KBM-7 (cell line): Measurements from ENCODE around the gene REPIN1.

Source experiments
- DNase-seq: peaks from one replicate; pipeline ENCODE4 v3.0.0-alpha.2; 2015
- in situ Hi-C: fragments of 300-500 bp; cut with MboI; formaldehyde crosslinking; loops from 2 replicates; pipeline ENCODE4 v1.14.3; 2020; ENCODE audit warnings: low sequenced_read_pairs, low pct_unique_long_range_greater_than_20kb, mixed read lengths

REPIN1 gene

GRCh38 chr7:150401424-150401790 is 32.8 kb downstream of the REPIN1 start:
- in situ Hi-C loops = no loop called here
- no peak for DNase-seq

GRCh38 chr7:150401861-150402631 is 33.4 kb downstream of the REPIN1 start:
- DNase-seq = no peak

GRCh38 chr7:150402671-150403321 is 34.2 kb downstream of the REPIN1 start:
- in situ Hi-C loops = no loop called here
- DNase-seq = no peak

More at GRCh38 chr7:150401861-150402631, 33.4 kb downstream of the REPIN1 start:
- in situ Hi-C loops = no loop called here

GRCh38 chr7:150403376-150404171 is 35.0 kb downstream of the REPIN1 start:
- in situ Hi-C loops = no loop called here
- no peak for DNase-seq

GRCh38 chr7:150404172-150404804 is 35.7 kb downstream of the REPIN1 start:
- in situ Hi-C loops = no loop called here
- DNase-seq = peak; percentile 15

- DNase-seq = peak; percentile 88
- in situ Hi-C loops = no loop called here
These were observed 36.4 kb downstream of the REPIN1 start for GRCh38 chr7:150404805-150405583.

- no peak for DNase-seq
- in situ Hi-C loops = no loop called here
These were observed 37.1 kb downstream of the REPIN1 start for GRCh38 chr7:150405584-150406311.

- in situ Hi-C loops = no loop called here
- DNase-seq = no peak
These were observed 37.6 kb downstream of the REPIN1 start for GRCh38 chr7:150406312-150406566.

- no peak for DNase-seq
- in situ Hi-C loops = no loop called here
These were observed 38.2 kb downstream of the REPIN1 start for GRCh38 chr7:150406567-150407421.

- DNase-seq = no peak
- in situ Hi-C loops = no loop called here
These were observed 39.2 kb downstream of the REPIN1 start for GRCh38 chr7:150407588-150408392.

GRCh38 chr7:150408393-150409299 is 40.0 kb downstream of the REPIN1 start:
- in situ Hi-C loops = no loop called here

GRCh38 chr7:150409300-150410030 is 40.8 kb downstream of the REPIN1 start:
- in situ Hi-C loops = no loop called here

More at GRCh38 chr7:150408393-150409299, 40.0 kb downstream of the REPIN1 start:
- DNase-seq = no peak

GRCh38 chr7:150410131-150410530 is 41.5 kb downstream of the REPIN1 start:
- DNase-seq = no peak

More at GRCh38 chr7:150409300-150410030, 40.8 kb downstream of the REPIN1 start:
- no peak for DNase-seq

GRCh38 chr7:150410680-150411346 is 42.2 kb downstream of the REPIN1 start:
- DNase-seq = no peak
- in situ Hi-C loops = no loop called here

More at GRCh38 chr7:150410131-150410530, 41.5 kb downstream of the REPIN1 start:
- in situ Hi-C loops = no loop called here

GRCh38 chr7:150411606-150412005 is 43.0 kb downstream of the REPIN1 start:
- DNase-seq = no peak
- in situ Hi-C loops = no loop called here
